Astrocyte of the cerebellum (primary cell): Measurements from ENCODE around the gene MOSPD3.

Source experiments
- DNase-seq: peaks from one replicate; pipeline ENCODE4 v3.0.0-alpha.2; 2011; ENCODE audit warnings: low read depth
- H3K4me3 ChIP-seq: 2 replicates; pipeline ENCODE4 v1.5.1; 2011; ENCODE audit warnings: mild to moderate bottlenecking, low read depth, low read length, moderate library complexity
- in situ Hi-C: cut with HindIII; loops from 2 replicates; pipeline ENCODE4 v1.10.0; 2017; ENCODE audit warnings: low sequenced_read_pairs
- TF ChIP-seq, protein P1 (sequence below): IDR thresholded peaks from 2 replicates; pipeline ENCODE4 v1.5.1; 2012; ENCODE audit warnings: low read length, low read depth, moderate library complexity, mild to moderate bottlenecking; ENCODE audit errors: missing control alignments

The MOSPD3 gene

GRCh38 chr7:100582041-100582579 is 30.2 kb upstream of the MOSPD3 start:
- in situ Hi-C loops, result no loop called here
- TF ChIP-seq, protein P1, sequence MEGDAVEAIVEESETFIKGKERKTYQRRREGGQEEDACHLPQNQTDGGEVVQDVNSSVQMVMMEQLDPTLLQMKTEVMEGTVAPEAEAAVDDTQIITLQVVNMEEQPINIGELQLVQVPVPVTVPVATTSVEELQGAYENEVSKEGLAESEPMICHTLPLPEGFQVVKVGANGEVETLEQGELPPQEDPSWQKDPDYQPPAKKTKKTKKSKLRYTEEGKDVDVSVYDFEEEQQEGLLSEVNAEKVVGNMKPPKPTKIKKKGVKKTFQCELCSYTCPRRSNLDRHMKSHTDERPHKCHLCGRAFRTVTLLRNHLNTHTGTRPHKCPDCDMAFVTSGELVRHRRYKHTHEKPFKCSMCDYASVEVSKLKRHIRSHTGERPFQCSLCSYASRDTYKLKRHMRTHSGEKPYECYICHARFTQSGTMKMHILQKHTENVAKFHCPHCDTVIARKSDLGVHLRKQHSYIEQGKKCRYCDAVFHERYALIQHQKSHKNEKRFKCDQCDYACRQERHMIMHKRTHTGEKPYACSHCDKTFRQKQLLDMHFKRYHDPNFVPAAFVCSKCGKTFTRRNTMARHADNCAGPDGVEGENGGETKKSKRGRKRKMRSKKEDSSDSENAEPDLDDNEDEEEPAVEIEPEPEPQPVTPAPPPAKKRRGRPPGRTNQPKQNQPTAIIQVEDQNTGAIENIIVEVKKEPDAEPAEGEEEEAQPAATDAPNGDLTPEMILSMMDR, result no peak
- no peak for DNase-seq
- H3K4me3 ChIP-seq, result no peak overlapping the region

DNA sequence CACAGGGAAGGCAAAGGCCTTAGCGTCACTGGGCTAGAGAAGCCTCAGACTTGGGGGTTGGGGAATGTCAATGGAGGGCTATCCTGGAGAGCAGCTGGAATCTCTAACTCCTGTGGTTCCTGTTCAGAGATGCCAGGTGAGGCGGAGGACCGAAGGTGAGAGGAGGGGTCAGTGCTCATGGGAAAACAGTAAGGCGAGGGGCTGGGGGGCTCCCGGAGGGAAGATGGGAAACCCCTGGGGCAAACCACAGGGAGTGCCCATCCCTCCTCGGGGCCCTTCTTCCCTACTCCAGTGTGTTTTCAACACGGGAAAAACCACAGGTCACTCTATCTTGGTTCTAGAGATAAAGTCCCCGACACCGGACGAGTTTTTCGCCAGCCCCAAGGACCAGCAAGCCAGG is 29.7 kb upstream of the MOSPD3 start:
- in situ Hi-C loops, result no loop called here
- H3K4me3 ChIP-seq, result peak overlapping the region; percentile 9

GRCh38 chr7:100583132-100584053 is 28.9 kb upstream of the MOSPD3 start:
- DNase-seq, result no peak
- TF ChIP-seq, protein P1, result no peak
- peak overlapping the region; percentile 93 for H3K4me3 ChIP-seq
- in situ Hi-C loops, result no loop called here

More for the DNA sequence above, 29.7 kb upstream of the MOSPD3 start:
- TF ChIP-seq, protein P1, result no peak
- no peak for DNase-seq

- no peak for DNase-seq
- TF ChIP-seq, protein P1, result no peak
- in situ Hi-C loops, result no loop called here
- peak overlapping the region; percentile 93 for H3K4me3 ChIP-seq
Measured at GRCh38 chr7:100584054-100584682, 28.2 kb upstream of the MOSPD3 start.

- no peak for DNase-seq
- in situ Hi-C loops, result no loop called here
- TF ChIP-seq, protein P1, result no peak
- peak overlapping the region; percentile 93 for H3K4me3 ChIP-seq
Measured at GRCh38 chr7:100584683-100585510, 27.4 kb upstream of the MOSPD3 start.
